B cell (primary cell): ENCODE data around the gene DNASE1.

ENCODE experiments used
- EZH2 ChIP-seq: IDR thresholded peaks from 2 replicates; pipeline ENCODE4 v1.6.1; 2012; ENCODE audit warnings: borderline replicate concordance, low read depth, mild to moderate bottlenecking, moderate library complexity, low read length; ENCODE audit not compliant: insufficient read depth, poor library complexity, severe bottlenecking
- TF ChIP-seq, protein P1 (sequence below): fragments of 200-600 bp; IDR thresholded peaks from one replicate; pipeline ENCODE4 v1.8.0; 2022; ENCODE audit warnings: antibody characterized with exemption, mild to moderate bottlenecking

GRCh38 chr16:3661922-3662321 lies 7.4 kb downstream of the DNASE1 start:
- no peak for TF ChIP-seq EZH2
- TF ChIP-seq, protein P1, sequence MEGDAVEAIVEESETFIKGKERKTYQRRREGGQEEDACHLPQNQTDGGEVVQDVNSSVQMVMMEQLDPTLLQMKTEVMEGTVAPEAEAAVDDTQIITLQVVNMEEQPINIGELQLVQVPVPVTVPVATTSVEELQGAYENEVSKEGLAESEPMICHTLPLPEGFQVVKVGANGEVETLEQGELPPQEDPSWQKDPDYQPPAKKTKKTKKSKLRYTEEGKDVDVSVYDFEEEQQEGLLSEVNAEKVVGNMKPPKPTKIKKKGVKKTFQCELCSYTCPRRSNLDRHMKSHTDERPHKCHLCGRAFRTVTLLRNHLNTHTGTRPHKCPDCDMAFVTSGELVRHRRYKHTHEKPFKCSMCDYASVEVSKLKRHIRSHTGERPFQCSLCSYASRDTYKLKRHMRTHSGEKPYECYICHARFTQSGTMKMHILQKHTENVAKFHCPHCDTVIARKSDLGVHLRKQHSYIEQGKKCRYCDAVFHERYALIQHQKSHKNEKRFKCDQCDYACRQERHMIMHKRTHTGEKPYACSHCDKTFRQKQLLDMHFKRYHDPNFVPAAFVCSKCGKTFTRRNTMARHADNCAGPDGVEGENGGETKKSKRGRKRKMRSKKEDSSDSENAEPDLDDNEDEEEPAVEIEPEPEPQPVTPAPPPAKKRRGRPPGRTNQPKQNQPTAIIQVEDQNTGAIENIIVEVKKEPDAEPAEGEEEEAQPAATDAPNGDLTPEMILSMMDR, result no peak
